GM19455 (cell line): ENCODE results near the gene TMUB1.

ENCODE experiments used
- ATAC-seq: cut with Tn5 transposase; IDR thresholded peaks from one replicate; pipeline ENCODE4 v1.9.1; 2021; ENCODE audit not compliant: unreplicated experiment

TMUB1 gene

GRCh38 chr7:151121380-151122170 lies 38.3 kb upstream of the TMUB1 start:
- no peak for ATAC-seq

- no peak for ATAC-seq
Measured at GRCh38 chr7:151120896-151121295, 37.6 kb upstream of the TMUB1 start.

DNA sequence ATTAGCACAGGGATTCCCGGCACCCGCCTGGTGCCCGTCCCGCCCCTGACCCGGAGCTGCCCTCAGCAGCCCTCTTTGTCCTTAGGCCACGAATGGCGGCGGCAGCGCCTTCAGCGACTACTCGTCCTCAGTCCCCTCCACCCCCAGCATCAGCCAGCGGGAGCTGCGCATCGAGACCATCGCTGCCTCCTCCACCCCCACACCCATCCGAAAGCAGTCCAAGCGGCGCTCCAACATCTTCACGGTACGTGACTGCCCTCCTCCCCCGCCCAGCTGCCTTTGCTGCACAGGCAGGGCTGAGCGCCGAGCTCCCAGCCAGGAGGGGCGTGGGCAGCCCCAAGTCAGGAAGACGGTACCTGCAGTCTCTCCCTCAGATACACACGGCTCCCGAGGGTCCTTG lies 36.6 kb upstream of the TMUB1 start:
- no peak for ATAC-seq

DNA sequence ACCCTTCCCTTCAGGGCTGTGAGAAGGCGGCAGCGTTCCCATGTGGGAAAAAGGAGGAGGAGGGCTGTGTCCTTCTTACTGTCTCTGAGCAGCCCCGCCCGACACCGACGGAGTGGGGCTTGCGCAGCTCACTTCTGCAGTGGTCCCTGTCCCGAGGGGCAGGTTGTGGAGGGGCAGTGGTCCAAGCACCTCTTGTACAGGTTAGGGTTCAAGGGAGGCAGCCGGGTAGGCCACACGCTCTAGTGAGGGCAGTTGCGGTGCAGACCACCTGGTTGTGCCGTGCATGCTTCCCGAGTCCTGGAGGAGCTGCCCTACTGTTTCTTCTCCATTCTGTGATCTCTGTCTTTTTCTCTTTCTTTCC lies 35.7 kb upstream of the TMUB1 start:
- no peak for ATAC-seq

DNA sequence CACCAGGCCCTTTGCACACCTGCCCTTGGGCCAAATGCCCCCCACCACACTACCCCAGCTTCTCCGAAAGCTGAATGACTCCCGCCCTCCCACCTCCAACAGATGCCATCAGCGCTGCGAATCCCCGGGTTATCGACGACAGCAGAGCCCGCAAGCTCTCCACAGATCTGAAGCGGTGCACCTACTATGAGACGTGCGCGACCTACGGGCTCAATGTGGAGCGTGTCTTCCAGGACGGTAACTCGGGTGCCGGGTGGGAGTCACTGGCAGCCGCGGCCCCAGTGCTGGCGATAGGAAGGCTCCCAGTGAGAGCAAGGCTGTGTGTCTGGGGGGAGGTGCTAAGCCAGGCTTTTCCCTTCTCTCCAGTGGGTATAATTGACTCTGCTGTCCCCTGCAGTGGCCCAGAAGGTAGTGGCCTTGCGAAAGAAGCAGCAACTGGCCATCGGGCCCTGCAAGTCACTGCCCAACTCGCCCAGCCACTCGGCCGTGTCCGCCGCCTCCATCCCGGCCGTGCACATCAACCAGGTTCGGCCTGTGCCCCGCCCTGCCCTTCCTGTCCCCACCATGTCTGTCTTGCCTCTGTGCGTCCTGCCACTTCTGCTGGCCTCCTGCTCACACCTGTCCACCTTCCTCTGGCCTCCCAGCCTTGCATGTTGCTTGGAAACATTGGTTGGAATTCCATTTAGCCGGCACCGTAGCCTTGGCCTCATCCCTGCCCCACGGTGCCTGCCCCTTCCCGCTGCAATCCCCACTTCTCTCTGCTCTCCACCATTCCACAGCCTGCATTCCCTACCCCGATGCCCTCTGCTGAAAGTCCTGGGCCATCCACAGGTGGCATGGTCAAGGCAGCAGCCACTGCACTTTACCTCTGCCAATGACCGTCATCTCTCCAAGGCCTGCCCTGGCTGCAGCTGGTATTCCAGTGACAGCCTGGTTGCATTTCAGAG lies 35.1 kb upstream of the TMUB1 start:
- ATAC-seq = no peak

DNA sequence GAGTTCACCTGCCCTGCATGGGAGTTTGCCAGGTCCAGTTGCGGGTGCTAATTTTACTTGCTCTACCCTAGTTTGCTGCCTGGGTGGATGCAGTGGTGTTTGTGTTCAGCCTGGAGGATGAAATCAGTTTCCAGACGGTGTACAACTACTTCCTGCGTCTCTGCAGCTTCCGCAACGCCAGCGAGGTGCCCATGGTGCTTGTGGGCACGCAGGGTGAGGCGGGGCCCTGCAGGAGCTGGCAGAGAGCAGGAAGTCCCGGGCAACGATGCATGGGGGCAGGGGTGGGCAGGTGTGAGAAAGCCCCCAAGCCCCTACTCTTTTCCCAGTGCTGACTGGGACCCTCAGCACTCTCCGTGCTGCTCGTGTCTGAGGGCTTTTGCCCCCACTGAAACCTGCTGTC lies 34.3 kb upstream of the TMUB1 start:
- ATAC-seq = no peak

GRCh38 chr7:151116603-151117440 lies 33.5 kb upstream of the TMUB1 start:
- no peak for ATAC-seq

DNA sequence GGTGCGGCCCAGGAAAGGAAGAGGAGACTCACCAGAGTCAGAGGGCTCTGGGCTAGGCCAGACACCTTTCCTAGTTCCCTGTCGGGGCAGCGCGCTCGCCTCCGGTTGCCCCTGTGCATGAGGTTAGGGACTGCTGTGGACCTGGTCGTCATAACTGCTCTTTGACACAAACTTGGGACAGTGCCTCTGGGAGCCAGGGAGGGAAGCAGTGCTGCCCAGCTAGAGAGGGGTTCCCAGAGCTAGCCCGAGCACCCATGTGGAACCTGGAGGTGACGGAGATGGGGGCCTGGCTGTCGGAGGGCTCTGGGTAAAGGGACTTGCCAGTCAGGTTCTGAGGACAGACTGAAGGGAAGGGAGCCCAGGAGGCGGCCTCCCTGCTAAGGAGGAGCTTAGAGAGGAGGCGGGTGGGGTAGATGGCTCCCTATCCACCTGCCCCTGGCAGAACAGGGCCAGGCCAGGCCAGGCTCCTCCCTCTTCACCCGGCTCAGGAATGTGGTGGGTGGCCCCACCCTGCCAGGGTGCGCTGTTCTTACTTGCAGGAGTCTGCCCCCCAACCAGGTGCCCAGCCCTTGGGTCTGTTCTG lies 32.6 kb upstream of the TMUB1 start:
- ATAC-seq = no peak

GRCh38 chr7:151115121-151115835 lies 32.0 kb upstream of the TMUB1 start:
- ATAC-seq = no peak

GRCh38 chr7:151114151-151115090 lies 31.1 kb upstream of the TMUB1 start:
- no peak for ATAC-seq

DNA sequence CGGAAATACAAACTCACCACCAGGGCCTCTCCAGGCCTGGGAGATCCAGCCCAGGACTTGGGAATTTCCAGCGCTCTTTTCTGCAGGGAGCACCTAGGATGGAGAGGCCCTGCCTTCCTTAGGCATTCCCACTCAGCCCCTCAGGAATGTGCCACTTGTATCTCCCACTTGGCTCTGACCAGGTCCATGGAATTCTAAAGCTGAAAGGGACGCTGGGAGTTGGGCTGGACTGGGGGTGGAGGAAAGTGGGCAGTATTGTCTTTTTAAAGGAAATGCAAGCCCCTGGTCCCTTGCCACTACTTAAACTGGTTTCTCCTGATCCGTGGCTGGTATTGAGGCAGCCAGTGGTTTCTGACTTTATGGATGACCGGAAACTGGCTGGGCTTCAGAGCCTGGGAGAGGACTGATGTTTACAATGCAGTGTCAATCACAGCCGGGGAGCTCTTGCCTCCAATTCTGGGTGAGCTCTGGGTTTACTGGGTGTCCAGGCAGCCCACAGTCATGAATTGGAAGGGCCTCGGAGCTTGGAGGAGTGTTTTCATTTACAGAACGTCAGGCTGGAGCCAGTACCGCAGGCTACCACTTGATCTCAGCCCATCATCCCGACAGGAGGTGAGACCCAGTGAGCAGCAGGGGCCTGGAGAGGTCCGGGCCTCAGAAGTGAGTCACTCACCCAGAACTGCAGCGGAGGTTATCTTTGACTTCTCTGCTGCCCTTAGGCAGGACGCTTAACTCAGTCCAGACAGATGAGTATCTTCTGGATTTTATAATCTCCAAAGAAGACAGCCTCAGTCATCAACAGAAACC lies 30.3 kb upstream of the TMUB1 start:
- ATAC-seq = no peak

GRCh38 chr7:151110941-151111645 lies 27.8 kb upstream of the TMUB1 start:
- ATAC-seq = peak; percentile 83

GRCh38 chr7:151110236-151110940 lies 27.1 kb upstream of the TMUB1 start:
- ATAC-seq = no peak

GRCh38 chr7:151109094-151110048 lies 26.1 kb upstream of the TMUB1 start:
- no peak for ATAC-seq

DNA sequence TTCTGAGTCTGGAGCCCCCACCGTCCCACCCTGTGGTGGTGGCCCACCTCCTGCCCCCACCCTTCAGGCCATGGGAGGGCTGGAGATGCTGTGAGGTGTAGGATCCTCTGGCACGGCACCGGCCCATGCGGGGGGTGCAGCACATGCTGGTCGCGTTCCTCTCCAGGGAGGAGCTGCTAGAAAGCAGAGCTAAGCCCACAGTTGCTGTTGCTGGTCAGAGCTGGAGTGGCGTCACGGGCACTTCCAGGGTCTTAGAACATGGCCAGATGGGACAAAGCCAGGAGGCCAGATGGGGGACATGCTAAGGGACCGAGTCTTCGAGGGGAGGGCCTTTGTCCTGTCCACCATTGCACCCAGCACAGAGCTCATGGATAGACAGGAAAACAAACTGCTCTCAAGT lies 24.6 kb upstream of the TMUB1 start:
- ATAC-seq = no peak
